Activated T-helper 1 cell treated with anti-CD3 and anti-CD28 coated beads, Interleukin-2, amount 50 U/mL, for 16 hours (primary cell): ENCODE data around the gene SORCS1.

Experiments
- DNase-seq, 2 donors: peaks; one replicate each; pipeline ENCODE4 v3.0.0-alpha.2; 2020; ENCODE audit warnings: low read depth in 1 of 2, low spot score in 1 of 2

Gene SORCS1

GRCh38 chr10:106825576-106826364 lies 338.7 kb downstream of the SORCS1 start:
- DNase-seq: no peak

GRCh38 chr10:106820579-106820978 lies 343.9 kb downstream of the SORCS1 start:
- no peak for DNase-seq

- DNase-seq: no peak
Measured at GRCh38 chr10:106819490-106819889, 345.0 kb downstream of the SORCS1 start.

GRCh38 chr10:106816318-106817085 lies 348.0 kb downstream of the SORCS1 start:
- DNase-seq: no peak

GRCh38 chr10:106815427-106816043 lies 349.0 kb downstream of the SORCS1 start:
- DNase-seq: no peak

GRCh38 chr10:106804992-106805582 lies 359.4 kb downstream of the SORCS1 start:
- DNase-seq: no peak

- DNase-seq: no peak
Measured at GRCh38 chr10:106802949-106803348, 361.6 kb downstream of the SORCS1 start.

GRCh38 chr10:106799776-106800175 lies 364.7 kb downstream of the SORCS1 start:
- DNase-seq: no peak

GRCh38 chr10:106795619-106796018 lies 368.9 kb downstream of the SORCS1 start:
- no peak for DNase-seq

GRCh38 chr10:106793617-106794016 lies 370.9 kb downstream of the SORCS1 start:
- DNase-seq: no peak

GRCh38 chr10:106789623-106790022 lies 374.9 kb downstream of the SORCS1 start:
- no peak for DNase-seq

- DNase-seq: no peak
Measured at GRCh38 chr10:106788982-106789381, 375.5 kb downstream of the SORCS1 start.

GRCh38 chr10:106785528-106785927 lies 379.0 kb downstream of the SORCS1 start:
- no peak for DNase-seq

GRCh38 chr10:106780632-106781031 lies 383.9 kb downstream of the SORCS1 start:
- DNase-seq: no peak

- DNase-seq: no peak
Measured at GRCh38 chr10:106777841-106778240, 386.7 kb downstream of the SORCS1 start.

GRCh38 chr10:106775127-106775526 lies 389.4 kb downstream of the SORCS1 start:
- no peak for DNase-seq

GRCh38 chr10:106772957-106773356 lies 391.5 kb downstream of the SORCS1 start:
- DNase-seq: no peak

- no peak for DNase-seq
Measured at GRCh38 chr10:106771154-106771553, 393.4 kb downstream of the SORCS1 start.

- no peak for DNase-seq
Measured at GRCh38 chr10:106768204-106768603, 396.3 kb downstream of the SORCS1 start.

GRCh38 chr10:106765928-106766327 lies 398.6 kb downstream of the SORCS1 start:
- DNase-seq: no peak

GRCh38 chr10:106765241-106765754 lies 399.2 kb downstream of the SORCS1 start:
- DNase-seq: no peak
